Spleen (tissue), 11 donors: ENCODE data around the gene IL36A. TPM values are rescaled to one million over a fixed set of nuclear protein-coding genes. Genes with fewer than 3 reads are reported as not detected.

Experiments
- DNase-seq: peaks from one replicate; pipeline ENCODE4 v3.0.0-alpha.2; 2020
- H3K27ac ChIP-seq, 8 donors: fragments of 200-600 bp; sonication (generic) in 7 of 8; 1 replicate in 4 of 8; 2 replicates in 4 of 8; pipeline versions ENCODE4 v1.5.0 to v1.8.0; 2016 to 2021; ENCODE audit warnings: inconsistent platforms in 4 of 8, mild to moderate bottlenecking in 4 of 8, moderate library complexity in 1 of 8
- H3K27me3 ChIP-seq, 7 donors: fragments of 200-600 bp; sonication (generic) in 6 of 7; replicated peaks in 1 of 7; 1 replicate in 4 of 7; 2 replicates in 3 of 7; pipeline versions ENCODE4 v1.5.0 to v1.8.0; 2016 to 2021; ENCODE audit warnings: inconsistent platforms in 3 of 7, mild to moderate bottlenecking in 1 of 7
- H3K36me3 ChIP-seq, 6 donors: fragments of 200-600 bp; sonication (generic) in 5 of 6; 1 replicate in 4 of 6; 2 replicates in 2 of 6; pipeline versions ENCODE4 v1.5.0 to v1.8.0; 2016 to 2021; ENCODE audit warnings: inconsistent platforms in 2 of 6
- H3K4me1 ChIP-seq, 6 donors: fragments of 200-600 bp; sonication (generic) in 5 of 6; 1 replicate in 3 of 6; 2 replicates in 3 of 6; pipeline versions ENCODE4 v1.5.0 to v1.8.0; 2016 to 2021; ENCODE audit warnings: inconsistent platforms in 3 of 6
- H3K4me3 ChIP-seq, 8 donors: fragments of 200-600 bp; sonication (generic) in 7 of 8; 1 replicate in 4 of 8; 2 replicates in 4 of 8; pipeline versions ENCODE4 v1.5.0 to v1.8.0; 2016 to 2021; ENCODE audit warnings: inconsistent platforms in 4 of 8, mild to moderate bottlenecking in 4 of 8, moderate library complexity in 2 of 8
- H3K9me3 ChIP-seq, 8 donors: fragments of 200-600 bp; sonication (generic) in 7 of 8; 1 replicate in 4 of 8; 2 replicates in 4 of 8; pipeline versions ENCODE4 v1.5.0 to v1.8.0; 2016 to 2021; ENCODE audit warnings: inconsistent platforms in 4 of 8
- CTCF ChIP-seq, 11 experiments: fragments of 200-600 bp in 7 of 11; fragments of 450-650 bp in 4 of 11; sonication (generic) in 4 of 11; IDR thresholded peaks in 8 of 11; conservative IDR thresholded peaks in 3 of 11; 1 replicate in 7 of 11; 2 replicates in 4 of 11; pipeline versions ENCODE4 v1.4.0 to v1.8.0; 2016 to 2021; ENCODE audit warnings: antibody characterized with exemption in 11 of 11, inconsistent platforms in 4 of 11, mild to moderate bottlenecking in 1 of 11
- POLR2A ChIP-seq, 3 donors: fragments of 450-650 bp; IDR thresholded peaks; one replicate each; pipeline ENCODE4 v1.5.1; 2017; ENCODE audit warnings: antibody characterized with exemption in 3 of 3, mild to moderate bottlenecking in 1 of 3
- POLR2AphosphoS5 ChIP-seq, 3 donors: sonication (generic); formaldehyde crosslinking; IDR thresholded peaks; one replicate each; pipeline ENCODE4 v1.5.1; 2017; ENCODE audit warnings: antibody characterized with exemption in 3 of 3
- WGBS, 5 donors: extraction: QIAGEN DNeasy Blood & Tissue Kit in 3 of 5; methylation state at CpG; one replicate each; pipeline versions ENCODE4 v1.1.5 to v1.1.7; 2013 to 2018; 5-methylcytosine and 5-hydroxymethylcytosine counted together
- intact Hi-C: fragments of 100-400 bp; cut with DNase I; formaldehyde crosslinking; loops from one replicate; pipeline ENCODE4 v1.15.0; 2023; ENCODE audit warnings: low total_unique reads
- polyA plus RNA-seq, 3 donors: library from polyadenylated mRNA; stranded (reverse); fragments of 200-250 nt; gene quantifications; one replicate each; pipeline ENCODE4 v1.2.1, GENCODE V29; 2013
- total RNA-seq, 7 donors: library from RNA; depleted of rRNA in 3 of 7; stranded (reverse); fragments of >200 nt in 3 of 7; fragmentation: NEBNext Ultra II Directional in 4 of 7; extraction: Animal tissue kit (Norgen Biotek cat#: 25700) in 4 of 7; gene quantifications; one replicate each; pipeline versions ENCODE4 v1.1.0 to v1.2.1, GENCODE V29; 2016 to 2021
- donor health status: healthy with polysubstance abuse.
- donor health status: DM: no; HTN: no; CAD: no; lungs with moderate emphysema.
- donor health status: DM: no; HTN: no; CAD: no.
- donor health status: Bipolar disorder and iron deficiency.
- donor health status: healthy.
- donor health status: DM: no; HTN: no; CAD: no.
- donor health status: DM: yes; HTN: yes; CAD: no.

IL36A gene
- total and polyA plus RNA-seq, 10 donors = 0.26 TPM; not detected in 9

- no peaks in the 10 kb centered on the region for H3K27me3 ChIP-seq
- no peaks in the 10 kb centered on the region for H3K36me3 ChIP-seq
- peak overlapping the region in 2 of 8 donors; percentile 22 to 29 for H3K27ac ChIP-seq
- DNase-seq = no peak
- H3K4me1 ChIP-seq = peaks cover 0 to 8% (median 0%) of the 10 kb centered on the region in 6 donors
- no peak overlapping the region for H3K4me3 ChIP-seq
- TF ChIP-seq CTCF (IDR thresholded peaks at IDR 0.05 in 8 of 11, conservative IDR thresholded peaks at IDR 0.05 in 3 of 11) (no peak), POLR2AphosphoS5 (IDR thresholded peaks at IDR 0.05) (no peak), POLR2A (IDR thresholded peaks at IDR 0.05) (no peak)
- intact Hi-C loops = no loop called here
- H3K9me3 ChIP-seq = peaks cover 0 to 49% (median 40%) of the 10 kb centered on the region in 8 donors
- 79 to 90% (median 85%) methylated on average over 14 of the region's 14 CpGs for WGBS, 5 donors
These were observed 9.8 kb upstream of the IL36A start for GRCh38 chr2:112995346-112995920.

- Histone ChIP-seq H3K4me1 (peaks cover 0 to 8% (median 0%) of the 10 kb centered on the region in 6 donors), H3K27me3 (no peaks in the 10 kb centered on the region), H3K27ac (peak overlapping the region in 1 of 8 donors; percentile 22), H3K36me3 (no peaks in the 10 kb centered on the region), H3K4me3 (no peak overlapping the region), H3K9me3 (peaks cover 0 to 49% (median 40%) of the 10 kb centered on the region in 8 donors)
- TF ChIP-seq POLR2AphosphoS5 (IDR thresholded peaks at IDR 0.05) (peak in 1 of 3 donors; percentile 9), CTCF (IDR thresholded peaks at IDR 0.05 in 8 of 11, conservative IDR thresholded peaks at IDR 0.05 in 3 of 11) (no peak), POLR2A (IDR thresholded peaks at IDR 0.05) (no peak)
- DNase-seq = no peak
- 34 to 71% (median 49%) methylated on average over 5 to 6 of the region's 6 CpGs for WGBS, 5 donors
- intact Hi-C loops = no loop called here
These were observed 8.6 kb upstream of the IL36A start for GRCh38 chr2:112996635-112997034.

GRCh38 chr2:112997151-112997550 lies 8.1 kb upstream of the IL36A start:
- WGBS, 5 donors = 74 to 85% (median 84%) methylated on average over 1 of the region's 1 CpG

More at GRCh38 chr2:112997151-112997550, 8.1 kb upstream of the IL36A start:
- H3K27me3 ChIP-seq = no peaks in the 10 kb centered on the region
- no peak for DNase-seq
- TF ChIP-seq POLR2A (IDR thresholded peaks at IDR 0.05) = no peak
- TF ChIP-seq CTCF (IDR thresholded peaks at IDR 0.05 in 8 of 11, conservative IDR thresholded peaks at IDR 0.05 in 3 of 11) = no peak
- TF ChIP-seq POLR2AphosphoS5 (IDR thresholded peaks at IDR 0.05) = no peak
- H3K27ac ChIP-seq = no peak overlapping the region
- H3K36me3 ChIP-seq = no peaks in the 10 kb centered on the region
- no peak overlapping the region for H3K4me3 ChIP-seq
- H3K4me1 ChIP-seq = peaks cover 0 to 8% (median 0%) of the 10 kb centered on the region in 6 donors
- H3K9me3 ChIP-seq = peaks cover 0 to 49% (median 36%) of the 10 kb centered on the region in 8 donors
- intact Hi-C loops = no loop called here
